Stomach (tissue), 9 donors: ENCODE measurements around the gene PDCD7. TPM values are rescaled to one million over a fixed set of nuclear protein-coding genes. Genes with fewer than 3 reads are reported as not detected.
A peak's percentile ranks its signal among the peaks of the same experiment; 100 is the strongest.

Source experiments
- DNase-seq, 2 donors: peaks; one replicate each; pipeline versions ENCODE4 v3.0.0 to v3.0.0-alpha.2; 2013 to 2019
- H3K27ac ChIP-seq, 5 donors: fragments of 200-600 bp in 4 of 5; sonication (generic) in 4 of 5; one replicate each; pipeline ENCODE4 v1.5.1; 2013 to 2019; ENCODE audit warnings: mild to moderate bottlenecking in 1 of 5, moderate library complexity in 1 of 5
- H3K27me3 ChIP-seq, 3 donors: fragments of 200-600 bp; sonication (generic); one replicate each; pipeline ENCODE4 v1.5.1; 2017 to 2019; ENCODE audit warnings: mixed run types in 1 of 3
- H3K36me3 ChIP-seq, 4 donors: fragments of 200-600 bp; sonication (generic); 1 replicate in 3 of 4; 2 replicates in 1 of 4; pipeline ENCODE4 v1.5.1; 2016 to 2019
- H3K4me1 ChIP-seq, 4 donors: fragments of 200-600 bp; sonication (generic); one replicate each; pipeline ENCODE4 v1.5.1; 2016 to 2019
- H3K4me3 ChIP-seq, 4 donors: fragments of 200-600 bp; sonication (generic) in 3 of 4; one replicate each; pipeline ENCODE4 v1.5.1; 2016 to 2019; ENCODE audit warnings: mild to moderate bottlenecking in 1 of 4
- H3K9me3 ChIP-seq, 4 donors: fragments of 200-600 bp; sonication (generic); one replicate each; pipeline ENCODE4 v1.5.1; 2016 to 2019
- CTCF ChIP-seq, 7 experiments: fragments of 450-650 bp in 4 of 7; fragments of 200-600 bp in 3 of 7; sonication (generic) in 3 of 7; IDR thresholded peaks; one replicate each; pipeline ENCODE4 v1.5.1; 2016 to 2019; ENCODE audit warnings: antibody characterized with exemption in 7 of 7, control low read depth in 2 of 7, mild to moderate bottlenecking in 1 of 7
- EP300 ChIP-seq: sonication (generic); formaldehyde crosslinking; IDR thresholded peaks from one replicate; pipeline ENCODE4 v1.6.1; 2017; ENCODE audit warnings: antibody characterized with exemption
- POLR2A ChIP-seq, 4 donors: fragments of 450-650 bp; IDR thresholded peaks; one replicate each; pipeline ENCODE4 v1.6.1; 2016; ENCODE audit warnings: antibody characterized with exemption in 4 of 4, control low read depth in 2 of 4, mild to moderate bottlenecking in 1 of 4, moderate library complexity in 1 of 4
- POLR2AphosphoS5 ChIP-seq, 3 donors: sonication (generic); formaldehyde crosslinking; IDR thresholded peaks; one replicate each; pipeline ENCODE4 v1.6.1; 2016; ENCODE audit warnings: antibody characterized with exemption in 3 of 3
- WGBS, 5 donors: extraction: QIAGEN DNeasy Blood & Tissue Kit in 3 of 5; methylation state at CpG; one replicate each; pipeline versions ENCODE4 v1.1.5 to v1.1.7; 2013 to 2018; 5-methylcytosine and 5-hydroxymethylcytosine counted together
- intact Hi-C: fragments of 100-400 bp; cut with DNase I; formaldehyde crosslinking; loops from one replicate; pipeline ENCODE4 v1.15.1; 2023; ENCODE audit warnings: low total_unique reads
- polyA plus RNA-seq, 3 donors: library from polyadenylated mRNA; stranded (reverse); fragments of 200-250 nt; gene quantifications; one replicate each; pipeline ENCODE4 v1.2.3, GENCODE V29; 2013
- total RNA-seq, 5 donors: library from RNA; depleted of rRNA; stranded (reverse); fragments of >200 nt; gene quantifications; one replicate each; pipeline versions ENCODE4 v1.1.0 to v1.2.3, GENCODE V29; 2014 to 2016
- donor health status: healthy with polysubstance abuse.
- donor health status: Bipolar disorder and iron deficiency.
- donor health status: healthy.

Gene PDCD7
- total and polyA plus RNA-seq, 8 donors = 10.7 to 127 (median 17.0) TPM

- TF ChIP-seq POLR2A (IDR thresholded peaks at IDR 0.05) (no peak), CTCF (IDR thresholded peaks at IDR 0.05) (no peak), EP300 (peak; percentile 83), POLR2AphosphoS5 (IDR thresholded peaks at IDR 0.05) (peak in 1 of 3 donors; percentile 4)
- 66 to 79% (median 76%) methylated on average over 8 to 13 of the region's 13 CpGs for WGBS, 5 donors
- H3K27me3 ChIP-seq = peaks cover 0 to 21% (median 0%) of the 10 kb centered on the region in 3 donors
- intact Hi-C loops = loop anchor here (10.0 kb wide), 1 partner anchor 53 kb away; no protein-coding TSS in a partner anchor
- peak overlapping the region in 4 of 5 donors; percentile 52 to 87 (median 79) for H3K27ac ChIP-seq
- H3K4me1 ChIP-seq = peaks cover 3 to 63% (median 19%) of the 10 kb centered on the region in 4 donors
- H3K36me3 ChIP-seq = peaks cover 0 to 3% (median 0%) of the 10 kb centered on the region in 4 donors
- no peak overlapping the region for H3K4me3 ChIP-seq
- DNase-seq = peak in 1 of 2 donors; percentile 76
- no peaks in the 10 kb centered on the region for H3K9me3 ChIP-seq
Measured at GRCh38 chr15:65087873-65088642, 45.5 kb downstream of the PDCD7 start.

DNA sequence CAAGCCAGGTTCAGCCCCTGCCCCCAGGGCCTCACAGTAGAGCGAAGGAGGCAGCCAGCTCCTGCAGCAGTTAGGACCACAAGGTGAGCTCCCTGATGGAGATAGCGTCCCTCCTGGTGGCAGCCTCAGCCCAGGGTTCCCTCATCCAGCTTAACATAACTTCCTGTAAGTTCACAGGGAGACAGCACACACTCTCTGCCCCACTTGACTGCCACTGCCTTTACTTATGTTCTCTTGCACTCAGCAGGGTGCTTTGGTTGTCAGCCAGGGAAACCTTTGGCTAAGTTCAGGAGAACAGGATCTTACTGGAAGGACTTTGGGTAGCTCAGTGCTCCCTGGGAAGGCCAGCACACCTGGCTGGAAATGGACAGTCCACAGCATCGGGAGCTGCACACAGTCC is 46.2 kb downstream of the PDCD7 start:
- 68 to 86% (median 76%) methylated on average over 2 to 3 of the region's 3 CpGs for WGBS, 5 donors
- no peak for DNase-seq
- intact Hi-C loops = loop anchor here (10.0 kb wide), 1 partner anchor 53 kb away; no protein-coding TSS in a partner anchor
- Histone ChIP-seq H3K36me3 (peaks cover 0 to 2% (median 0%) of the 10 kb centered on the region in 4 donors), H3K4me1 (peaks cover 8 to 67% (median 24%) of the 10 kb centered on the region in 4 donors), H3K27me3 (peaks cover 0 to 23% (median 0%) of the 10 kb centered on the region in 3 donors), H3K27ac (peak overlapping the region in 4 of 5 donors; percentile 44 to 87 (median 79)), H3K9me3 (no peaks in the 10 kb centered on the region), H3K4me3 (no peak overlapping the region)
- no peak for TF ChIP-seq POLR2AphosphoS5 (IDR thresholded peaks at IDR 0.05)
- TF ChIP-seq CTCF (IDR thresholded peaks at IDR 0.05) = no peak
- no peak for TF ChIP-seq POLR2A (IDR thresholded peaks at IDR 0.05)
- no peak for TF ChIP-seq EP300

GRCh38 chr15:65086680-65087111 is 46.9 kb downstream of the PDCD7 start:
- no peak for DNase-seq
- TF ChIP-seq EP300 = no peak
- TF ChIP-seq CTCF (IDR thresholded peaks at IDR 0.05) = peak in 1 of 7 experiments; percentile 4
- no peak for TF ChIP-seq POLR2AphosphoS5 (IDR thresholded peaks at IDR 0.05)
- no peak for TF ChIP-seq POLR2A (IDR thresholded peaks at IDR 0.05)
- 64 to 69% (median 66%) methylated on average over 6 of the region's 6 CpGs for WGBS, 5 donors
- Histone ChIP-seq H3K4me1 (peaks cover 11 to 66% (median 28%) of the 10 kb centered on the region in 4 donors), H3K9me3 (no peaks in the 10 kb centered on the region), H3K4me3 (no peak overlapping the region), H3K36me3 (no peaks in the 10 kb centered on the region), H3K27ac (peak overlapping the region in 3 of 5 donors; percentile 78 to 87 (median 80)), H3K27me3 (peaks cover 0 to 30% (median 0%) of the 10 kb centered on the region in 3 donors)
- intact Hi-C loops = loop anchor here (10.0 kb wide), 1 partner anchor 52 kb away; no protein-coding TSS in a partner anchor

GRCh38 chr15:65085990-65086679 is 47.5 kb downstream of the PDCD7 start:
- Histone ChIP-seq H3K36me3 (no peaks in the 10 kb centered on the region), H3K27me3 (peaks cover 0 to 30% (median 0%) of the 10 kb centered on the region in 3 donors), H3K9me3 (no peaks in the 10 kb centered on the region), H3K4me3 (no peak overlapping the region), H3K27ac (peak overlapping the region in 3 of 5 donors; percentile 4 to 87 (median 80)), H3K4me1 (peaks cover 11 to 66% (median 29%) of the 10 kb centered on the region in 4 donors)
- no peak for TF ChIP-seq POLR2A (IDR thresholded peaks at IDR 0.05)
- TF ChIP-seq CTCF (IDR thresholded peaks at IDR 0.05) = peak in 2 of 7 experiments; percentile 26 to 36
- DNase-seq = peak; percentile 38 to 45
- WGBS, 5 donors = 75 to 90% (median 82%) methylated on average over 6 of the region's 6 CpGs
- intact Hi-C loops = loop anchor here (10.0 kb wide), 1 partner anchor 51 kb away; no protein-coding TSS in a partner anchor
